Fibroblast of mammary gland (primary cell): ENCODE data around the gene MALAT1.
"Not testable (repeated sequence)": the region's sequence is repeated elsewhere in the genome, so short reads cannot be mapped to it uniquely, and the experiment has no call there.

Experiments
- DNase-seq: peaks from one replicate; pipeline ENCODE4 v3.0.0-alpha.2; 2010; ENCODE audit warnings: low read depth
- H3K4me3 ChIP-seq: 2 replicates; pipeline ENCODE4 v1.5.1; 2011; ENCODE audit warnings: low read depth, mild to moderate bottlenecking, low read length, moderate library complexity; ENCODE audit not compliant: control insufficient read depth
- TF ChIP-seq, protein P1 (sequence below): conservative IDR thresholded peaks from 2 replicates; pipeline ENCODE4 v1.5.1; 2011; ENCODE audit warnings: low read depth, low read length, inconsistent platforms; ENCODE audit not compliant: control insufficient read depth, insufficient read depth

The MALAT1 gene

DNA sequence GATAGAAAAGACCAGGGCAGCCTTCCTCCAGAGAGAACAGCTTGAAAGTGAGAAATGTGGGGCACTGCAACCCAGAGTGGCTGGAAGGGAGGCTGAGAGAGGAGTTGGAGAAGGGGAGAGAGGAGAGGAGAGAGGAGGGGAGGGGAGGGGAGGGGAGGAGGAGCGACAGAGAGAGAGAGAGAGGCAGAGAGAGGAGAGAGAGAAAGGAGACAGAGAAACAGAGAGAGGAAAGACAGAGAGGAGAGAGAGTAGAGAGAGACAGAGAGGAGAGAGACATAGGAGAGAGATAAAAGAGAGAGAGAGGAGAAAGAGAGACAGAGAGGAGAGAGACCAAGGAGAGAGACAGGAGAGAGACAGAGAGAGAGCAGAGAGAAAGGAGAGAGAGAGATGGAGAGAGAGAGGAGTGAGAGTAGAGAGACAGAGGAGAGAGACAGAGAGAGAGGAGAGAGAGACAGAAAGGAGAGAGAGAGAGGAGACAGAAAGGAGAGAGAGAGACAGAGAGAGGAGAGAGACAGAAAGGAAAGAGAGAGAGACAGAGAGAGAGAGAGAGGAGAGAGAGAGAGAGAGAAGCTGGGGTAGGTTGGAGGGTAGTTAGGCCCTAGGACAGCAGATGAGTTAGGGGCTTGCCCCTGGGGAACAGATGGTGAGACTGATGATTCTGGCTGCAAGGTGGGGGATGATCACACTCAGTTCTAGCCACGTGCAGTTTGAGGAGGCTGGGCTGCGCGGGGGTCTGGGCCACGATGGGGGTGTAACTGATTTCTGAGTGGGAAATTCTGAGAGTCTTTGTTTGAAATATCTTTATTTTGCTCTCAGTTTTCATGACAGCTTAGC is 17.5 kb downstream of the MALAT1 start:
- DNase-seq: no peak
- TF ChIP-seq, protein P1, sequence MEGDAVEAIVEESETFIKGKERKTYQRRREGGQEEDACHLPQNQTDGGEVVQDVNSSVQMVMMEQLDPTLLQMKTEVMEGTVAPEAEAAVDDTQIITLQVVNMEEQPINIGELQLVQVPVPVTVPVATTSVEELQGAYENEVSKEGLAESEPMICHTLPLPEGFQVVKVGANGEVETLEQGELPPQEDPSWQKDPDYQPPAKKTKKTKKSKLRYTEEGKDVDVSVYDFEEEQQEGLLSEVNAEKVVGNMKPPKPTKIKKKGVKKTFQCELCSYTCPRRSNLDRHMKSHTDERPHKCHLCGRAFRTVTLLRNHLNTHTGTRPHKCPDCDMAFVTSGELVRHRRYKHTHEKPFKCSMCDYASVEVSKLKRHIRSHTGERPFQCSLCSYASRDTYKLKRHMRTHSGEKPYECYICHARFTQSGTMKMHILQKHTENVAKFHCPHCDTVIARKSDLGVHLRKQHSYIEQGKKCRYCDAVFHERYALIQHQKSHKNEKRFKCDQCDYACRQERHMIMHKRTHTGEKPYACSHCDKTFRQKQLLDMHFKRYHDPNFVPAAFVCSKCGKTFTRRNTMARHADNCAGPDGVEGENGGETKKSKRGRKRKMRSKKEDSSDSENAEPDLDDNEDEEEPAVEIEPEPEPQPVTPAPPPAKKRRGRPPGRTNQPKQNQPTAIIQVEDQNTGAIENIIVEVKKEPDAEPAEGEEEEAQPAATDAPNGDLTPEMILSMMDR: no peak
- H3K4me3 ChIP-seq: no peak overlapping the region

- DNase-seq, H3K4me3 ChIP-seq: not testable (repeated sequence)
These were observed 20.2 kb downstream of the MALAT1 start for GRCh38 chr11:65518941-65519549.

GRCh38 chr11:65521777-65522521 is 23.1 kb downstream of the MALAT1 start:
- H3K4me3 ChIP-seq, DNase-seq: not testable (repeated sequence)

DNA sequence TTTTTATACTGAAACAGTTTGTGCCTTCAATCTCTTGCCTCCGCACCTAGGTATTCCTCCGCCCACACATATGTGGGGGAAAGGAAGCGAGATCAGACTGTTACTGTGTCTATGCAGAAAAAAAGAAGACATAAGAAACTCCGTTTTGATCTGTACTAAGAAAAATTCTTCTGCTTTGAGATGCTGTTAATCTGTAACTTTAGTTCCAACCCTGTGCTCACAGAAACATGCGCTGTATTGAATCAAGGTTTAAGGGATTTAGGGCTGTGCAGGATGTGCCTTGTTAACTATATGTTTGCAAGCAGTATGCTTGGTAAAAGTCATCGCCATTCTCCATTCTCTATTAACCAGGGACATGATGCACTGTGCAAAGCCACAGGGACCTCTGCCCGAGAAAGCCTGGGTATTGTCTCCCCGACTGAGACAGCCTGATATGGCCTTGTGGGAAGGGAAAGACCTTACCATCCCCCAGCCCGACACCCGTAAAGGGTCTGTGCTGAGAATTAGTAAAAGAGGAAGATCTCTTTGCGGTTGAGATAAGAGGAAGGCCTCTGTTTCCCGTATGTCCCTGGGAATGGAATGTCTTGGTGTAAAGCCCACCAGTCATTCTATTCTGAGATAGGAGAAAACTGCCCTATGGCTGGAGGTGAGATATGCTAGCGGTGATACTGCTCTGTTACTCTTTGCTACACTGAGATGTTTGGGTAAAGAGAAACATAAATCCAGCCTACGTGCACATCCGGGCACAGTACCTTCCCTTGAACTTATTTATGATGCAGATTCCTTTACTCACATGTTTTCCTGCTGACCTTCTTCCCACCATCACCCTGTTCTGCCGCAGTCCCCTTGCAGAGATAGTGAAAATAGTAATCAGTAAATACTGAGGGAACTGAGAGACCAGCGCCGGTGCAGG is 24.1 kb downstream of the MALAT1 start:
- DNase-seq, H3K4me3 ChIP-seq: not testable (repeated sequence)

GRCh38 chr11:65523631-65523968 is 24.8 kb downstream of the MALAT1 start:
- not testable (repeated sequence) for DNase-seq, H3K4me3 ChIP-seq

DNA sequence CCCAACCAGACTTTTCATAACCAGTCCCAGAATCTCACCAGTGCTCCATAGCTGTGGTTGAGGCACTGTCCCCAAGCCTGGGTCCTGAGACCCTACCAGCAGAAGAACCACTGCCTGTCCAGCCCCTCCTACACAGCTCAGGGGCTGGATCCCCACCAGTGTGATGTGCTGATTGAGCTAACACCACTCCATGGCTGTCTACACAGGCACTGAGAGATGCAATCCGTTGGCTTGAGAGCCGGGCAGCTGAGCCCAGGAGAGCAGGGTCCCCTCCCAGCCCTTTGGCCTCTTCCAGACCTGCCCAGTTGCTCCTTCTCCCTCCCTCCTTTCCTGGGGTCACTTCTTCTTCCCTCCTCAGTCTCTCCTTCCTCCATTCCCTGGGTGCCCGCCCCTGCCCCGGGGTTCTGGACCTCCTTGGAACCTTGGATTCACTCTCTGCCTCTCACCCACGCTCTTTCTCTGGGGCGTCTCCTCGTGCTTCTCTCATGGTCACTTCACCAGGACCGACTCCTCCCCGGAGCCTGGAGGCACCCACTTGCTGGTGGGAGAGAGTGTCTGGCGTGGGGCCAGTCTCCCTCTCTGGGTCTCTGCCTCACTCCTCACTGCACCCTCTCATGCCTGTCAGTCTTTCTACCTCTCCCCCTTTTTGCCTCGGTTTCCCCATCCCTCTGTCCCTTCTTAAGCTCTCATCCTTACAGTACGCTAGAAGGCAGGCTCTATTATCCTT is 25.3 kb downstream of the MALAT1 start:
- DNase-seq: no peak
- TF ChIP-seq, protein P1: no peak
- peak overlapping the region; percentile 43 for H3K4me3 ChIP-seq

- TF ChIP-seq, protein P1: no peak
- peak; percentile 71 for DNase-seq
- H3K4me3 ChIP-seq: peak within 1 kb of the TSS; percentile 78
These were observed 26.1 kb downstream of the MALAT1 start, which contains the start of gene SCYL1 for GRCh38 chr11:65524741-65525545. SCYL1 (plus strand) TSS chr11:65525083; CDS start chr11:65525154, 71 bp downstream.
